ENCODE results near the gene CRHBP.
A peak's percentile ranks its signal among the peaks of the same experiment; 100 is the strongest.

The CRHBP gene

DNA sequence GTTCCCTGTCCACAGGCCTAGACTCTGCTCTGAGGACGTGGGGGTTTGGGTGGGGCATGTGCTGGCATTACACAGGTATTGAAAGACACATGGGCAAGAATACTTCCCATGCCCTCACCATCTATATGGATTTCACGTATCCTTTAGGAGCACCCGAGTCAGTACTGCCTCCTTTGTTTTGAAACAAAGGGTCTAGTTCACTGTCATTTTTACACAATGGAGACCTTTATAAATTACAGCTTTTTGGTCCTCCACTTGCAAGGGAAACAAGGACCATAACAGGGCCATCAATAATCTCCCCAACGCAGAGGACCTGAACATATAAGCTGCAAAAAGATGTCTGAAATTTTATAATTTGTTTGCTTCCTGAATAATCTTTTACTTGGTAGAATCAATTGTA, 24.9 kb upstream of the CRHBP start:
- TF ChIP-seq, protein P1, sequence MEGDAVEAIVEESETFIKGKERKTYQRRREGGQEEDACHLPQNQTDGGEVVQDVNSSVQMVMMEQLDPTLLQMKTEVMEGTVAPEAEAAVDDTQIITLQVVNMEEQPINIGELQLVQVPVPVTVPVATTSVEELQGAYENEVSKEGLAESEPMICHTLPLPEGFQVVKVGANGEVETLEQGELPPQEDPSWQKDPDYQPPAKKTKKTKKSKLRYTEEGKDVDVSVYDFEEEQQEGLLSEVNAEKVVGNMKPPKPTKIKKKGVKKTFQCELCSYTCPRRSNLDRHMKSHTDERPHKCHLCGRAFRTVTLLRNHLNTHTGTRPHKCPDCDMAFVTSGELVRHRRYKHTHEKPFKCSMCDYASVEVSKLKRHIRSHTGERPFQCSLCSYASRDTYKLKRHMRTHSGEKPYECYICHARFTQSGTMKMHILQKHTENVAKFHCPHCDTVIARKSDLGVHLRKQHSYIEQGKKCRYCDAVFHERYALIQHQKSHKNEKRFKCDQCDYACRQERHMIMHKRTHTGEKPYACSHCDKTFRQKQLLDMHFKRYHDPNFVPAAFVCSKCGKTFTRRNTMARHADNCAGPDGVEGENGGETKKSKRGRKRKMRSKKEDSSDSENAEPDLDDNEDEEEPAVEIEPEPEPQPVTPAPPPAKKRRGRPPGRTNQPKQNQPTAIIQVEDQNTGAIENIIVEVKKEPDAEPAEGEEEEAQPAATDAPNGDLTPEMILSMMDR (conservative IDR thresholded peaks at IDR 0.05; ENCODE audit: control insufficient read depth, insufficient read depth, low read depth, low read length) = no peak

DNA sequence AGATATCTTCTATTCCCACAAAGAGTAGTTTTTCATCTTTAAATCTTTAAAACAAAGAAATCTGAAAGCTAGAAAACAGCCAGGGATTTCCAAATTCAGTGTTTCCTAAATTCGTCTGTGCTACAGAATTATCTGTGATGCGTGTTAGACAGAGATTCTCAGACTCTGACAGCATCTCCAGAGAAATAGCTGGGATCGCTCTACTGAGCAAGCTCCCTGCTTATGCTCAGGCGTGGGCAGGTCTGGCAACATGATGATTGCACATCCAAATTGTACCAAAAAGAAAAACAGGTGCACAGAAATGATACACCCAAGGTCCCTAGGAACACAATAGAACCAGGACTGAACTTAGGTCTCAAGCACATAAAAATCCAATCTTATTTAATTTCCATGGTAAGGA, 22.8 kb upstream of the CRHBP start:
- TF ChIP-seq, protein P1 (conservative IDR thresholded peaks at IDR 0.05; ENCODE audit: control insufficient read depth, insufficient read depth, low read depth, low read length) = no peak
- no peak overlapping the region for H3K4me3 ChIP-seq (ENCODE audit: control insufficient read depth, low read depth, low read length)
- DNase-seq (ENCODE audit: low read depth) = no peak

More for the DNA sequence above, 24.9 kb upstream of the CRHBP start:
- DNase-seq (ENCODE audit: low read depth) = no peak
- H3K4me3 ChIP-seq (ENCODE audit: control insufficient read depth, low read depth, low read length) = no peak overlapping the region

DNA sequence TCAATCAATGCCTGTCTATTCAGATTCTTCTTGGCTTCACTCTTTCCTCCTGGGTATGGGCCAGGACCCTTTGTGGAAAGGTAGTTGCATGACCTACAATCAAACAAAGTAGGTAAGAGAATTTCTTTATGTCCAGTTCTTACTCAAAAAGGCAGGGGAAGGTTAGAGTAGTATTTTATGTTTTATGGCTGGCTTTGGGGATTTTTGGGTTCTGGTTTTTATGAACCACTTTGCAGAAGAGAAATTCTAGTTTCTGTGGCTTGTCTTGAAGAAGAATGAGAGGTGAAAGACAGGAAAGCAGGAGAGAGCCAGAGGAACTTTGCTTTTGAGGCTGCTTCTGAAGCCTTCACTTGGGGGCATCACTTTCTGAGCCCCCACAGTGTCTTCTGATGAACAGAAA, 14.7 kb upstream of the CRHBP start:
- TF ChIP-seq, protein P1 (conservative IDR thresholded peaks at IDR 0.05; ENCODE audit: control insufficient read depth, insufficient read depth, low read depth, low read length) = no peak
- no peak overlapping the region for H3K4me3 ChIP-seq (ENCODE audit: control insufficient read depth, low read depth, low read length)
- no peak for DNase-seq (ENCODE audit: low read depth)

DNA sequence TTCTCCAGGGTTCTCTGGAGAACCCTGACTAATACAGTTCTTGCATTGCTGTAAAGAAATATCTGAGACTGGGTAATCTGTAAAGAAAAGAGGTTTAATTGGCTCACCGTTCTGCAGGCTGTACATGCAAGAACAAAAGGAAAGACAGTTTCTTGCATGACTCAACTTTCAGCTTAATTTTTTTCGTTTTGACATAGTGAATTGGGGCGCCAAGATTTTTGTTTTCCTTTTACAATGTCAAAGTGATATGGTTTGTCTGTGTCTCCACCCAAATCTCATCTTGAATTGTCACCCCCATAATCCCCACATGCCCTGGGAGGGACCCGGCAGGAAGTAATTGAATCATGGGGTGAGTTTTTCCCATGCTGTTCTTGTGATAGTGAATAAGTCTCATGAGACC, 11.8 kb upstream of the CRHBP start:
- TF ChIP-seq, protein P1 (conservative IDR thresholded peaks at IDR 0.05; ENCODE audit: control insufficient read depth, insufficient read depth, low read depth, low read length) = no peak
- no peak overlapping the region for H3K4me3 ChIP-seq (ENCODE audit: control insufficient read depth, low read depth, low read length)
- DNase-seq (ENCODE audit: low read depth) = no peak

DNA sequence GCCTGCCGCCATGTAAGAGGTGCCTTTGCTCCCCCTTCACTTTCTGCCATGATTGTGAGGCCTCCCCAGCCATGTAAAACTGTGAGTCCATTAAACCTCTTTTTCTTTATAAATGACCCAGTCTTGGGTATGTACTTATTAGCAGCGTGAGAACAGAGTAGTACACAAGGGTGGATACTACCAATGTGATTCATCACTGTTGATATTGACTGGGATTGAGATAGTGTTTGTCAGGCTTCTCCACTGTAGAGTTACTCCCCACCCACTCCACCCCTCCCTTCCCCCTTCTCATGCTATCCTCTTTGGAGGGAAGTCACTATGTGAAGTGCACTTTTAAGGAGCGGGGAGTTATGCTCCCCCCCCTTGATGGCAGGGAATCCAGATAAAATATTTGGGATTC, 11.4 kb upstream of the CRHBP start:
- DNase-seq (ENCODE audit: low read depth) = no peak
- TF ChIP-seq, protein P1 (conservative IDR thresholded peaks at IDR 0.05; ENCODE audit: control insufficient read depth, insufficient read depth, low read depth, low read length) = no peak

DNA sequence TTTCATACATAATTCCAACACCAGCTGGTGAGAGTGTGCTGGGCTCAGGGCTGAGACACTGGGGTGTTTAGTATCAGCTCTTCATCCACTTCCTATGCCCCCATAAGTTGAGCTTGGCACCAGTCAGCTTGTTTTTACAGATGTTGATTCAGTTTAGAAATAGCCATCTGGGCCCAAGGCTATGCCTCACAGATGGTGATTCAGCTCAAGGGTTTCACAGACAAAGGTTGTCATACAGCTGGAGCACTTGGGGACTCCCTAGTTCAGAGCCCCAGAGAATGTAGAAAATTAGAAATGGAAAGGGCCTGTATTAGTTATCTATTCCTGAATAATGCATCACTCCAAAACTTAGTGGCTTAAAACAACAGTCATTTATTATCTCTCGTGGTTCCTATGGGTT, 10.3 kb upstream of the CRHBP start:
- DNase-seq (ENCODE audit: low read depth) = peak; percentile 52

More for the DNA sequence above, 11.4 kb upstream of the CRHBP start:
- no peak overlapping the region for H3K4me3 ChIP-seq (ENCODE audit: control insufficient read depth, low read depth, low read length)

More for the DNA sequence above, 10.3 kb upstream of the CRHBP start:
- H3K4me3 ChIP-seq (ENCODE audit: control insufficient read depth, low read depth, low read length) = no peak overlapping the region
- TF ChIP-seq, protein P1 (conservative IDR thresholded peaks at IDR 0.05; ENCODE audit: control insufficient read depth, insufficient read depth, low read depth, low read length) = no peak
